Uterus (tissue), 2 donors: ENCODE data around the gene CSNK2B.

ENCODE experiments used
- POLR2A ChIP-seq, 2 donors: fragments of 450-650 bp; IDR thresholded peaks; one replicate each; pipeline ENCODE4 v1.6.1; 2016; ENCODE audit warnings: antibody characterized with exemption in 2 of 2, mild to moderate bottlenecking in 1 of 2, moderate library complexity in 1 of 2
- TF ChIP-seq, protein P1 (sequence below), 4 experiments: fragments of 200-600 bp in 2 of 4; fragments of 450-650 bp in 2 of 4; sonication (generic) in 2 of 4; IDR thresholded peaks; one replicate each; pipeline ENCODE4 v1.5.1; 2016 to 2019; ENCODE audit warnings: antibody characterized with exemption in 4 of 4, mild to moderate bottlenecking in 2 of 4, moderate library complexity in 1 of 4

DNA sequence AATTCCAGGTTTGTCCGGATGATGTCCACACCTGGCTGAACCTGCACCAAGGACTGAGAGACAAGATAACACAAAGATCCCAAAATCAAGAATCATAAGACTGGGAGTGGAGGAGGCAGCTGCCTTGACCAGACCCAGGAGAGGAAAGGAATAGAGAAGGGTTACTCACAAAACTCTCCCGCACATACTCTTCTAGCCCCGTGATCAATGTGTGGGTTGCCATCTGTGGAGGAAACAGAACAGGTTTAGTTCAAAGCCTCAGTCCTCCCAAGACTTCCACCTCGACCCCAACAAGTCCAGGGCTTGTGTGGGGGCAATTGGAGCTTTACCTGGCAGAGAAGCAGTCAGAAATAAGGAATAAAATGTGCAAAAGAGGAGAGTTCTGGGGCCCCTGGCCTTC, 24.5 kb upstream of the CSNK2B start:
- TF ChIP-seq, protein P1, sequence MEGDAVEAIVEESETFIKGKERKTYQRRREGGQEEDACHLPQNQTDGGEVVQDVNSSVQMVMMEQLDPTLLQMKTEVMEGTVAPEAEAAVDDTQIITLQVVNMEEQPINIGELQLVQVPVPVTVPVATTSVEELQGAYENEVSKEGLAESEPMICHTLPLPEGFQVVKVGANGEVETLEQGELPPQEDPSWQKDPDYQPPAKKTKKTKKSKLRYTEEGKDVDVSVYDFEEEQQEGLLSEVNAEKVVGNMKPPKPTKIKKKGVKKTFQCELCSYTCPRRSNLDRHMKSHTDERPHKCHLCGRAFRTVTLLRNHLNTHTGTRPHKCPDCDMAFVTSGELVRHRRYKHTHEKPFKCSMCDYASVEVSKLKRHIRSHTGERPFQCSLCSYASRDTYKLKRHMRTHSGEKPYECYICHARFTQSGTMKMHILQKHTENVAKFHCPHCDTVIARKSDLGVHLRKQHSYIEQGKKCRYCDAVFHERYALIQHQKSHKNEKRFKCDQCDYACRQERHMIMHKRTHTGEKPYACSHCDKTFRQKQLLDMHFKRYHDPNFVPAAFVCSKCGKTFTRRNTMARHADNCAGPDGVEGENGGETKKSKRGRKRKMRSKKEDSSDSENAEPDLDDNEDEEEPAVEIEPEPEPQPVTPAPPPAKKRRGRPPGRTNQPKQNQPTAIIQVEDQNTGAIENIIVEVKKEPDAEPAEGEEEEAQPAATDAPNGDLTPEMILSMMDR (IDR thresholded peaks at IDR 0.05), result no peak
- TF ChIP-seq POLR2A (IDR thresholded peaks at IDR 0.05), result no peak
